Thymus (tissue), 11 donors: ENCODE results near the gene PPP1R7. TPM values are rescaled to one million over a fixed set of nuclear protein-coding genes. Genes with fewer than 3 reads are reported as not detected.

Experiments
- DNase-seq, 9 donors: peaks; one replicate each; pipeline ENCODE4 v3.0.0-alpha.2; 2013; ENCODE audit warnings: low spot score in 9 of 9, low read depth in 6 of 9, missing footprints in 1 of 9
- H3K27ac ChIP-seq, 2 donors: one replicate each; pipeline ENCODE4 v1.5.1; 2013; ENCODE audit warnings: control low read depth in 1 of 2, low read depth in 1 of 2, low read length in 1 of 2, mild to moderate bottlenecking in 1 of 2, moderate library complexity in 1 of 2
- H3K27me3 ChIP-seq, 2 donors: one replicate each; pipeline ENCODE4 v1.5.1; 2013; ENCODE audit warnings: low read length in 1 of 2; ENCODE audit not compliant: control insufficient read depth in 2 of 2, insufficient read depth in 1 of 2
- H3K36me3 ChIP-seq, 2 donors: one replicate each; pipeline ENCODE4 v1.5.1; 2013; ENCODE audit warnings: low read length in 1 of 2, mild to moderate bottlenecking in 1 of 2, moderate library complexity in 1 of 2; ENCODE audit not compliant: control insufficient read depth in 2 of 2, insufficient read depth in 2 of 2
- H3K4me1 ChIP-seq, 2 donors: one replicate each; pipeline ENCODE4 v1.5.1; 2013; ENCODE audit warnings: low read length in 2 of 2; ENCODE audit not compliant: control insufficient read depth in 2 of 2, insufficient read depth in 2 of 2
- H3K4me3 ChIP-seq, 2 donors: one replicate each; pipeline ENCODE4 v1.5.1; 2013; ENCODE audit warnings: low read length in 2 of 2, control low read depth in 1 of 2, mild to moderate bottlenecking in 1 of 2
- H3K9me3 ChIP-seq, 2 donors: one replicate each; pipeline ENCODE4 v1.5.1; 2013; ENCODE audit warnings: low read length in 1 of 2, mild to moderate bottlenecking in 1 of 2; ENCODE audit not compliant: control insufficient read depth in 2 of 2, insufficient read depth in 1 of 2
- WGBS: extraction: QIAGEN DNeasy Blood & Tissue Kit; methylation state at CpG from one replicate; pipeline ENCODE4 v1.1.7; 2013; 5-methylcytosine and 5-hydroxymethylcytosine counted together
- polyA plus RNA-seq: library from polyadenylated mRNA; stranded (reverse); fragments of 200-250 nt; gene quantifications from one replicate; pipeline ENCODE4 v1.2.3, GENCODE V29; 2013
- total RNA-seq: library from RNA; stranded (reverse); fragments of 120-200 nt; gene quantifications from one replicate; pipeline ENCODE4 v1.2.4, GENCODE V29; 2013
- donor health status: healthy.

PPP1R7 gene
- total and polyA plus RNA-seq, 2 donors = 63.7 to 78.9 TPM

DNA sequence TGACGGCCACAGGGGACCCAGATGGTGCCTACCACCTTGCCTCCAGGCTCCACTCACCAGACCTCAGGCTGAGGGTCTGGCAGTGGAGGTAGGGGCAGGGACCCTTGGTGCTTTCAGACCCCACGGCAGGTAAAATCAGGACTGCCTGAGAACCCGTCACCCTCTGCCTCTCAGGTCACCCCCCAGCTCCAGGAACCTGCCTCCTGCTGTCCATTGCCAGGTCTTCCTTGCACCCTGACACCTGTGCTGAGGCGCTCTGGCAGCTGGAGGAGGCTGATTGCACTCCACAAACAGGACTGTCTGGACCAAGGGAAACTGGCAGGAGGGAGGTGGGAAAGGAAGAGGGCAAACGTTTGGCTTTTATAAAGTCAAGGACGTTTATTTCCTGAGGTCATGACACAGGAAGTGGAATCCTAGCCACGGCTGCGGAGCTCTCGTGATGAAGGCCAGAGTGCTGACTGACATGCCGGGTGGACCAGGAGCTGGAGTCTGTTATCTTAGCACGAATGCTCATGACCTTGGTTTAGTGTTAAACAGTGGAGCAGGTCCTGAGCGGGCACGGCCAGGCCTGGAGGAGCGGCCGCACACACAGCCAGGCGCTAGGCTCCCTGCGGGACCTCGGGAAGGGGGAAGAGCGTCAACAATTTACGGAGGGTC lies 78.7 kb downstream of the PPP1R7 start:
- DNase-seq = no peak

DNA sequence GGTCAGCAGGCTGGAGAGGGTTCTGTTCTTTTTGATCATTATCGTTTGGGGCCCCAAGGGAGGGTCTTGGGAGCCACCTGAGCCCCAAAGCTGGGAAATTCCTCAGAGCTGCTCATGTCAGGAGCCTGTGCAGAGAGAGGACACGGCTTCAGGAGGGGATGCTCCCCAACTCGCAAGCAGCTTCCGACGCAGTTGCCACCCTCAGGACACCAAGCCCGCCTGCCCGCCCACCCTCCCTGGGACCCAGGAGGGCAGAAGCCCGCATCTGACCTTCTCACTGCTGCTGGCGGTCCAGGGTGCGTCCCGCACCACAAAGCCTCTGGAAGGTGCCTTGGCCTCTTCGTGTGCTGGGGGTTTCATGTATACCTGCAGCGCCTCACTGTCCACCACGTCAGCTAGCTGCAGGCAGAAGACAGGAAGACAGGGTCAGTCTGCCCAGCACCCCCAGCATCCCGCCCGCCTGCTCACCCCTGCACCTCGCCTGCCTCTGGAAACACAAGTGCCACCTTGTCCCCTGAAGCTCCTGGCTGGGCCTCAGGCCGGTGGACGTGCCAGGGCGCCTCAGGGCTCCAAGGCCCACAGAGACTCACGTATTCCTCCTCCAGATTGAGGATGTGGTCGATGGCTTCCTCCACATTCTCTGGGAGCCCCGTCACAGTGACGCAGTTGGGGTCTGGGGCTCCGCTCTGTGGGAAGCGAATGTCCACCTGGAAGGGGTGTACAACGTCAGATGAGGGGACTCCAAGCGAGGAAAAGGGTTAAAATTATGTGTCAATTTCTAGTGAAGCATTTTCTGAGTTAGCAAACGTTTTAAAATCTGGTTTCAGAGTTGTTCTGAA lies 79.5 kb downstream of the PPP1R7 start:
- H3K4me3 ChIP-seq = no peak overlapping the region
- H3K27ac ChIP-seq = no peak overlapping the region
- H3K4me1 ChIP-seq = no peaks in the 10 kb centered on the region
- H3K9me3 ChIP-seq = no peaks in the 10 kb centered on the region
- no peak for DNase-seq
- no peaks in the 10 kb centered on the region for H3K27me3 ChIP-seq
- peaks cover 71 to 76% of the 10 kb centered on the region in 2 donors for H3K36me3 ChIP-seq
- WGBS = 98% methylated on average over 29 of the region's 29 CpGs

More for the DNA sequence above, 78.7 kb downstream of the PPP1R7 start:
- Histone ChIP-seq H3K4me3 (no peak overlapping the region), H3K27ac (no peak overlapping the region), H3K36me3 (peaks cover 63 to 68% of the 10 kb centered on the region in 2 donors), H3K4me1 (peaks cover 0 to 5% of the 10 kb centered on the region in 2 donors), H3K27me3 (no peaks in the 10 kb centered on the region), H3K9me3 (no peaks in the 10 kb centered on the region)
- WGBS = 92% methylated on average over 20 of the region's 20 CpGs

DNA sequence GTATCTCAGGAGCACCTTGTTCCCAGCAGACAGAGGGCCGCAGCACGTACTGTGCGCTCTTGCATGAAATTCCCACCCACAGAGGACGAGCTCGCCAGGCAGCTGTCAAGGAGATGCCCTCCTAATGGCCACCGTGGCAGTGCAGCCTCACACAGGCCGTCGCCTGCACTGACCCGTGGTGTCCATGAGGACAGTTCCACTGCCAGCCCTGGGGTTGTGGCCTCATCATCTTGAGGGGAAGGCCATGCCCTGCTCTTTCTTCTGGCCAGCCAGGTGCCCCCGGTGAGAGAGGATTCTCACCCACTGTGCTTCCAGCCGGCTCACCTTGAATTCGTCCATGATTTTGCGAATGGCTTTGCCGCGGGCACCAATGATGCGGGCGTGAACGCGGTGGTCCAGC lies 80.2 kb downstream of the PPP1R7 start:
- Histone ChIP-seq H3K27me3 (no peaks in the 10 kb centered on the region), H3K36me3 (peaks cover 77 to 81% of the 10 kb centered on the region in 2 donors), H3K9me3 (no peaks in the 10 kb centered on the region), H3K4me1 (no peaks in the 10 kb centered on the region), H3K4me3 (no peak overlapping the region), H3K27ac (no peak overlapping the region)
- 98% methylated on average over 19 of the region's 19 CpGs for WGBS
- DNase-seq = no peak

DNA sequence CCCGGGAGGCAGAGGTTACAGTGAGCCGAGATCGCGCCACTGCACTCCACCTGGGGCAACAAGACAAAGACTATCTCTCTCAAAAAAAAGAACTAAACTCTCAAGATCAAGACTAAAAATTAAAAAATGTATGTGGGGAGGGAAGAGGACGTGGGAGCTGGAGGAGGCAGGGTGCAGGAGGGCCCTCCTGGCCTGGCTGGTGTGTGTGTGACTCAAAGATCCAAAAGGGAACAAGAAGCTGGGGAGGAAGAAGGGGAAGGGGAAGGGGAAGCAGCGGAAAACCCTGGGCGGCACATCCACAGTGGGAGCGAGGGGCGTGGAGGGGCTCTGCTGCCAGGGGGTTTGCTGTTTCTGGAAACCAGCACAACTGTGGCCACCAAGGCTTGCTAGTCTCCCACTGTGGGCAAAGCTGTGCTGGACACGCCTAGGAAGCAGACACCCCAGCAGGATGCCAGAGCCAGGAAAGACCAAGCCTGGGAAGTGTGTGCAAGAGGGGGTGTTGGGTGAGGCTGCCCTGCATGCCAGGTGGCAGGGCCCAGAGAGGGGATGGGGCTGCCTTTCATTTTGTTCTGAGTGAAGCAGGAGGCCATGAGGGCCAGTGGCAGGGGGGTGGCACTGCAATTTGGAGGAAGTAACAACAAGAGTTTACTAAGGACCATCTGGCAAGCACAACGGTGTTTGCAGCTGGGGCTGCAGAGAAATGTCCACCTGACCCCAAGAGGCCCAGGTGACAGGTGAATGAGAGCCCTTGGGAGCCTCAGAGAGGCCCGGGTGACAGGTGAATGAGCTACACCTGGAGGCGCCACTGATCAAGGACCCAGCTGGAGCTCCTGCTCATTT lies 82.7 kb downstream of the PPP1R7 start:
- Histone ChIP-seq H3K9me3 (no peaks in the 10 kb centered on the region), H3K4me3 (no peak overlapping the region), H3K36me3 (peaks cover 86 to 88% of the 10 kb centered on the region in 2 donors), H3K27ac (no peak overlapping the region), H3K27me3 (no peaks in the 10 kb centered on the region), H3K4me1 (no peaks in the 10 kb centered on the region)
- no peak for DNase-seq
- 97% methylated on average over 13 of the region's 13 CpGs for WGBS

Other genes with a start within 250 kb of the PPP1R7 start
- not detected for gene CROCC2, start 244.1 kb upstream of the PPP1R7 start, total RNA-seq
- gene CROCC2, start 244.1 kb upstream of the PPP1R7 start, polyA plus RNA-seq = 0.02 TPM
- gene SNED1, start 151.8 kb upstream of the PPP1R7 start, total RNA-seq = 7.1 TPM
- 3.2 TPM for gene SNED1, start 151.8 kb upstream of the PPP1R7 start, polyA plus RNA-seq
- gene MTERF4, start 48.2 kb upstream of the PPP1R7 start, total RNA-seq = 34.5 TPM
- 41.7 TPM for gene MTERF4, start 48.2 kb upstream of the PPP1R7 start, polyA plus RNA-seq
- gene PASK, start 995 bp upstream of the PPP1R7 start, total RNA-seq = 42.2 TPM
- gene PASK, start 995 bp upstream of the PPP1R7 start, polyA plus RNA-seq = 26.9 TPM
- 0.09 TPM for gene ANO7, start 38.2 kb downstream of the PPP1R7 start, total RNA-seq
- 0.41 TPM for gene ANO7, start 38.2 kb downstream of the PPP1R7 start, polyA plus RNA-seq
- gene HDLBP, start 165.2 kb downstream of the PPP1R7 start, total RNA-seq = 111 TPM
- gene HDLBP, start 165.2 kb downstream of the PPP1R7 start, polyA plus RNA-seq = 85.1 TPM
- gene SEPTIN2, start 165.5 kb downstream of the PPP1R7 start, total RNA-seq = 149 TPM
- 189 TPM for gene SEPTIN2, start 165.5 kb downstream of the PPP1R7 start, polyA plus RNA-seq
- 18.2 TPM for gene FARP2, start 205.8 kb downstream of the PPP1R7 start, total RNA-seq
- gene FARP2, start 205.8 kb downstream of the PPP1R7 start, polyA plus RNA-seq = 16.1 TPM